CD4-positive, alpha-beta T cell (primary cell): ENCODE measurements around the gene CYB5D1. TPM values are rescaled to one million over a fixed set of nuclear protein-coding genes. Genes with fewer than 3 reads are reported as not detected.

ENCODE experiments used
- ATAC-seq: fragments of 200-7000 bp; cut with Tn5 transposase; one replicate; pipeline ENCODE4 v1.10.0; 2022; ENCODE audit warnings: mild to moderate bottlenecking; ENCODE audit not compliant: poor library complexity
- CTCF ChIA-PET: fragments of 350-600 bp; sonication (Branson Sonifier 250); formaldehyde crosslinking; loops from one replicate; lab custom pipeline; 2021; ENCODE audit warnings: antibody characterized with exemption, inconsistent platforms; lab: Charles Lee
- POLR2A ChIA-PET: fragments of 350-600 bp; sonication (Branson Sonifier 250); formaldehyde crosslinking; loops from one replicate; lab custom pipeline; 2021; ENCODE audit warnings: antibody characterized with exemption, inconsistent platforms; lab: Charles Lee
- DNase-seq, 14 experiments: peaks; one replicate each; pipeline ENCODE4 v3.0.0-alpha.2; 2013 to 2020; ENCODE audit warnings: mixed read lengths in 2 of 14
- H3K27ac ChIP-seq, 2 donors: one replicate each; pipeline versions ENCODE4 v1.5.1 to v1.7.0; 2013; ENCODE audit warnings: low read length in 2 of 2, low read depth in 1 of 2, mild to moderate bottlenecking in 1 of 2
- H3K27me3 ChIP-seq, 2 experiments: 1 replicate in 1 of 2; 2 replicates in 1 of 2; pipeline versions ENCODE4 v1.6.1 to v1.7.0; 2013; ENCODE audit warnings: low read length in 2 of 2, control low read depth in 1 of 2, mild to moderate bottlenecking in 1 of 2, moderate library complexity in 1 of 2; ENCODE audit not compliant: insufficient read depth in 2 of 2, control insufficient read depth in 1 of 2
- H3K36me3 ChIP-seq: one replicate; pipeline ENCODE4 v1.6.1; 2013; ENCODE audit warnings: low read length, control low read depth; ENCODE audit not compliant: insufficient read depth
- H3K4me1 ChIP-seq: one replicate; pipeline ENCODE4 v1.6.1; 2013; ENCODE audit warnings: low read length, control low read depth; ENCODE audit not compliant: insufficient read depth
- H3K4me3 ChIP-seq: one replicate; pipeline ENCODE4 v1.5.1; 2013; ENCODE audit warnings: mild to moderate bottlenecking, low read length, moderate library complexity
- H3K9me3 ChIP-seq, 2 experiments: 1 replicate in 1 of 2; 2 replicates in 1 of 2; pipeline versions ENCODE4 v1.6.1 to v1.7.0; 2013; ENCODE audit warnings: low read length in 2 of 2, mild to moderate bottlenecking in 2 of 2, control low read depth in 1 of 2, moderate library complexity in 1 of 2; ENCODE audit not compliant: control insufficient read depth in 1 of 2, insufficient read depth in 1 of 2
- H3K27ac Mint-ChIP-seq: one replicate; pipeline ENCODE4 v1.8.0; 2020; ENCODE audit warnings: mixed read lengths
- H3K27me3 Mint-ChIP-seq: one replicate; pipeline ENCODE4 v1.8.0; 2021; ENCODE audit warnings: mixed read lengths
- H3K36me3 Mint-ChIP-seq: one replicate; pipeline ENCODE4 v1.8.0; 2021; ENCODE audit warnings: low read depth, mixed read lengths
- H3K4me1 Mint-ChIP-seq: one replicate; pipeline ENCODE4 v1.8.0; 2021; ENCODE audit warnings: low read depth, mixed read lengths
- H3K4me3 Mint-ChIP-seq: one replicate; pipeline ENCODE4 v1.8.0; 2020; ENCODE audit warnings: mild to moderate bottlenecking, mixed read lengths
- H3K9me3 Mint-ChIP-seq: one replicate; pipeline ENCODE4 v1.8.0; 2020; ENCODE audit warnings: mixed read lengths
- CTCF ChIP-seq: fragments of 200-600 bp; IDR thresholded peaks from one replicate; pipeline ENCODE4 v1.8.0; 2022; ENCODE audit warnings: antibody characterized with exemption, mild to moderate bottlenecking
- intact Hi-C, 2 experiments: fragments of 100-400 bp; cut with DNase I in 1 of 2; cut with micrococcal nuclease in 1 of 2; formaldehyde crosslinking; loops; one replicate each; pipeline versions ENCODE4 v1.15.1 to v1.9.0; 2023 to 2025; cut with DNase I, micrococcal nuclease
- total RNA-seq, 174 experiments: library from RNA in 2 of 174; stranded (reverse) in 2 of 174; gene quantifications; one replicate each; pipeline ENCODE4 v1.2.3 and lab custom pipeline; 2021 to 2026

The CYB5D1 gene
- total RNA-seq, 2 experiments from 2014 or later, result 8.7 TPM

- no peak for TF ChIP-seq CTCF
- no peak overlapping the region for H3K27ac ChIP-seq
- Mint-ChIP-seq H3K27me3 (peaks cover 4% of the 10 kb centered on the region), H3K9me3 (no peaks in the 10 kb centered on the region), H3K4me1 (peaks cover 7% of the 10 kb centered on the region), H3K36me3 (peaks cover 19% of the 10 kb centered on the region), H3K27ac (no peak overlapping the region), H3K4me3 (peak overlapping the region; percentile 38)
- intact Hi-C loops, result loop anchor here in 1 of 2 experiments (10.0 kb wide), 1 partner anchor 324 kb away; the partner anchor contains the start of gene PER1
- H3K9me3 ChIP-seq, result no peaks in the 10 kb centered on the region
- CTCF ChIA-PET, result no interaction called here
- no peak overlapping the region for H3K4me3 ChIP-seq
- DNase-seq, result peak in 1 of 14 experiments; percentile 10
- H3K27me3 ChIP-seq, result no peaks in the 10 kb centered on the region
- ATAC-seq, result no peak
- POLR2A ChIA-PET, result no interaction called here
- peaks cover 25% of the 10 kb centered on the region for H3K4me1 ChIP-seq
- no peaks in the 10 kb centered on the region for H3K36me3 ChIP-seq
These were observed 26.6 kb upstream of the CYB5D1 start for GRCh38 chr17:7831233-7831632.

- Histone ChIP-seq H3K27ac (no peak overlapping the region), H3K36me3 (no peaks in the 10 kb centered on the region), H3K9me3 (no peaks in the 10 kb centered on the region), H3K4me1 (peaks cover 37% of the 10 kb centered on the region), H3K27me3 (no peaks in the 10 kb centered on the region), H3K4me3 (no peak overlapping the region)
- ChIA-PET POLR2A (interaction anchor here (0.6 to 4.8 kb wide), 3 partner anchors 13 to 456 kb away, joined by 3 to 83 read pairs (median 63); partner anchors contain the start of genes CYB5D1, NAA38 and RANGRF), CTCF (interaction anchor here (0.6 to 2.9 kb wide), 7 partner anchors 10 to 115 kb away, joined by 3 to 20 read pairs (median 5); no protein-coding TSS in a partner anchor)
- TF ChIP-seq CTCF, result no peak
- DNase-seq, result peak in 1 of 14 experiments; percentile 25
- Mint-ChIP-seq H3K27me3 (peaks cover 4% of the 10 kb centered on the region), H3K4me3 (peak overlapping the region; percentile 65), H3K36me3 (peaks cover 19% of the 10 kb centered on the region), H3K4me1 (peaks cover 18% of the 10 kb centered on the region), H3K9me3 (no peaks in the 10 kb centered on the region), H3K27ac (peak overlapping the region; percentile 50)
- intact Hi-C loops, result loop anchor here in 1 of 2 experiments (10.0 kb wide), 1 partner anchor 322 kb away; the partner anchor contains the start of gene PER1
- ATAC-seq, result no peak
These were observed 25.4 kb upstream of the CYB5D1 start for GRCh38 chr17:7832431-7832830.

GRCh38 chr17:7833011-7833794 is 24.6 kb upstream of the CYB5D1 start:
- ChIA-PET CTCF (interaction anchor here (0.6 to 2.9 kb wide), 7 partner anchors 10 to 90 kb away, joined by 3 to 20 read pairs (median 5); partner anchors contain the start of genes CYB5D1 and NAA38), POLR2A (interaction anchor here (0.6 to 4.8 kb wide), 7 partner anchors 8 to 455 kb away, joined by 3 to 83 read pairs (median 8); partner anchors contain the start of genes CYB5D1, NAA38 and RANGRF)
- Histone ChIP-seq H3K27me3 (no peaks in the 10 kb centered on the region), H3K27ac (peak overlapping the region; percentile 98 to 100), H3K9me3 (no peaks in the 10 kb centered on the region), H3K36me3 (no peaks in the 10 kb centered on the region), H3K4me3 (peak overlapping the region; percentile 82), H3K4me1 (peaks cover 43% of the 10 kb centered on the region)
- peaks cover 19% of the 10 kb centered on the region for H3K36me3 Mint-ChIP-seq
- peak overlapping the region; percentile 91 for H3K4me3 Mint-ChIP-seq
- no peak for TF ChIP-seq CTCF
- H3K4me1 Mint-ChIP-seq, result peaks cover 23% of the 10 kb centered on the region
- peak overlapping the region; percentile 98 for H3K27ac Mint-ChIP-seq
- peaks cover 4% of the 10 kb centered on the region for H3K27me3 Mint-ChIP-seq
- ATAC-seq (no peak), DNase-seq (peak in 2 of 14 experiments; percentile 13 to 45)
- no peaks in the 10 kb centered on the region for H3K9me3 Mint-ChIP-seq
- intact Hi-C loops, result loop anchor here in 1 of 2 experiments (10.0 kb wide), 1 partner anchor 322 kb away; the partner anchor contains the start of gene PER1
